Hematopoietic multipotent progenitor cell treated with erythropoietin and hydrocortisone succinate and interleukin-3 and kit ligand, for 15 days (in vitro differentiated cells): Measurements from ENCODE around the gene DGKD.

Experiments used
- DNase-seq: peaks from one replicate; pipeline ENCODE4 v3.0.0-alpha.2; 2015; ENCODE audit warnings: low spot score

Gene DGKD

DNA sequence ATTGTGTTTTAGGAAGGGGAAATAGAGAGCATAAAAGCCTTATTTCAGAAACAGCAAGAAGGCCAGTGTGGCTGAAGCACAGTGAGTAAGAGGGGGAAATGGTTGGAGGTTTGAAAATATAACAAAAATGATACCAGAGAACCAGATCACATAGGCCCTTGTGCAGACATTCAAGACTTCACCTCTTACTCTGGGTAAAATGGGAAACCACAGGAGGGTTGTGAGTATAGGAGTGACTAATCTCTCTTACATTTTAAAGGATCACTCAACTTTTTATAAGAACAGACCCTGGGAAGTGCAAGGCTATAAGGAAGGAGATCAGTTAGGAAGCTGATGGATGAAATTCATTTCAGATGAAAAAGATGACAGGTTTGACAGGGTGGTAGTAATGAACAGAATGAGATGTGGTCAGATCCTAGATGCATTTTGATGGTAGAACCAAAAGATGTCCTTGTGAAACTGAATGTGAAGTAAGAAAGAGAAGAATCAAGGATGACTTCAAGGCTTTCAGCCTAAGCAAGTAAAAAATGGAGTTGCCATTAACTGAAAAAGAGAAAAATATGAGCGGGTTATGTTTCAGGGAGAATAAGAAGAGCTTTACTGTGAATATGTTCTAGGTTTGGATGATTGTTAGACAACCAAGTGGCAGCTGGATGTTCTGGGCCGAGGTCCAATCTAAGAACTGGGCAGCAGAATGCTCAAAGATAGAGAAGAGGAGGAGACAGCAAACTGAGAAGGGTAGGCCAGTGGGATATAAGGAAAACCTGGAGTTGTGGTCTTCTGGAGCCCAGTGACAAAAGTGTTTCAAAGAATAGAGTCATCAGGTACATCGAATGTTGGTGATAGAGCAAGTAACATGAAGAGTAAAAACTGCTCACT, 147.1 kb downstream of the DGKD start:
- DNase-seq: no peak

DNA sequence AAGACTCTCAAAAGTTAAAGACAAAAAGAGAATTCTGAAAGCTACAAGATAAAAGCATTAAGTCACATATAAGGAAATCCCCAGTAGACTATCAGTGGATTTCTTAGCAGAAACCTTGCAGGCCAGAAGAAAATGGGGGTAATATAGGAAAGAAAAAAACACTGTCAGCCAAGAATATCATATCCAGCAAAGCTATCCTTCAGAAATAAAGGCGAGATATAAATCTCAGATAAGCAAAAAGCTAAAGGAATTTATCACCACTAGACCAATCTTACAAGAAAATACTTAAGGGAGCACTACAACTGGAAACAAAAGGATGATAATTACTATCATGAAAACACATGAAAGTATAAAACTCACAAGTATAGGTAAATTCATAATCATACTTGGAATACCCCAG, 149.2 kb downstream of the DGKD start:
- DNase-seq: no peak

DNA sequence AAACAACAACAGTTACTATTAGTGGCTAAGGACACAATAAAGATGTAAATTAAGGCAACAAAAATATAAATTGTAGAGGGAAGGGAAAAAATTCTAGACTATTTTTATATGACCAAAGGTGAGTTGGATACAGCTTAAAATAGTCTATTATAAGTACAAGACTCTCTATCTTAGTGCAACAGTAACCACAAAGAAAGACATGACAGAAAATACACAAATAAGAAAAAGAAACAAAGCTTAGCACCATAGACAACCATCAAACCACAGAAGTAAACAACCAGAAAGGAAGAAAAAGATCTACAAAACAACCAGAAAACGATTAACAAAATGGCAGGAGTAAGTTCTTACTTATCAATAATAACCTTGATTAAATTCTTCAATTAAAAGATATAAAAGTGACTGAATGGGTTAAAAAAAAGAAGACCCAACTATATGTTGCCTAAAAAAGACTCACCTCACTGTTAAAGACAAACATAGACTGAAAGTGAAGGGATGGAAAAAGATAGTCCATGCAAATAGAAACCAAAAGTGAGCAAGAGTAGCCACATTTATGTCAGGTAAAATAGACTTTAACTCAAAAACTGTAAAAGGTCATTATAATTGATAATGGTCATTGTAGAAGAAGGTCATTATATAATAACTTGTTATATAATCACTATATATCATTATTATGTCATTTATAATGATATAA, 149.8 kb downstream of the DGKD start:
- DNase-seq: no peak

DNA sequence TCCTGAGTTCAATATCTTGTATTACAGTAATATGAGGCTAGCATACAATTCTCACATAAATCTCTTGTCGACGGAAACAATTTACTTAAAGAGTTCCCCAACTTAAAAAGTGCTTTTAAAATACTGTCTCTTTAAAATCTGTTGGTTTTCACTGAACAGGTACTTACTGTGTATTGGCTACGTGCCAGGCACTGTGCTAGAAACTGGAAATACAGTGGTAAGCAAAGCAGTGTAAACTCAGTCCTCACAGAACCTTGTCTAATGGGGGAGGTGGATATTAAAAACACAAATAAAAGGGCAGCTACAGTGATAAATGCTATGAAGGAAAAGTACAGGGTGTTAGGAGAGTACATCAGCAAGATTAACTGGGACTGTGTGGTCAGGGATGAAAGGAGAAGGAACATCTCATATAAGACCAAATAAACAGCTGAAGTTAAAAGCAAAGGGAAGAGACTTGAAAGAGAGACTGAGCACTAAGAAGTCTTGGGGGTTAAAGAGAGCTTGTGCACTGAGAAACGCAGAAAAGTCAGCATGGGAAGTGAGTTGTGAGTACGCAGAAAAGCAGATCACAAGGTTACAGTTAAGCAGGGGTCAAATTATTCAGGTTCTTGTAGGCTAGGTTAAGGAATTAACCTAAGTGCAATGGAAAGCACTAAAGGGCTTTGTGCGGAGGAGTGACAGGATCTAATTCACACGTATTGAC, 159.8 kb downstream of the DGKD start:
- DNase-seq: no peak

DNA sequence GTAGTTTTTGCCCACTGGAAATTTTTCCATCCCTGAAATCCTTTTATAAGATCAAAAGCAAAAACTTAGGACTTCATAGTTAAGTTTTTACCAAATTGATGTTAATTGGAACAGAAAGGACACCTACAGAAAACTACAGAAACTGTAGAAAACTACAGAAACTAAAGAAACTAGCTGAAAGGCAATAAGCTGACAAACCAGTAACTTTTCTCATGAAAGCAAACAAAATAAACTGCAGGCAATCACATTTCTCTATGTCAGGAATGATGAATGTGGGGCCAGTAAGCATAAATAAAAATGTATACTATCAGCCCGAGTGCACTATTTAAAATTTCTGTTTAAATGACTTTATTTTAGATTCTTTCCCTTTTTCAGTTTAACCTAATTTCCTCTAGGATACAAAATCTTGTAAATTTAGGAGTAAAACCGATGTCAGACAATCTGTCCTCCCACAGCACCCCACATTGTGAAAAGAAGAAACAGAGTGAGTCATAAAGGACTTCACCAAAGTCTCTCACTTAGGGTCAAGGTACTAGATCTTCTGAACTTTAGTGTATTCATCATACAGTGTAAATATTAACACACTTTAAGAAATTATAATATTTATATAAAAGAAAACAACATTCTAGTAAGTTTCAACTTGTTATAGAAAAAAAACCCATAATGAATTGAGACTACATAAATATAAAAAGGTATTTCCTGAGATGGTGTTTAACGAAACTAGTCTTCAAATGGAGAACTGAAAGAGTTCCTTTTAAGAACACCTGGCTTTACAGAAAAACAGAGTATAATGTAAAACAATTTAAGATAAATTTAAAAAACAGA, 165.7 kb downstream of the DGKD start:
- no peak for DNase-seq
